GM12878 (cell line): ENCODE results near the gene XYLB. TPM values are rescaled to one million over a fixed set of nuclear protein-coding genes. Genes with fewer than 3 reads are reported as not detected.

Experiments used
- ATAC-seq: fragments of 200-7000 bp; cut with Tn5 transposase; 3 replicates; pipeline ENCODE4 v1.9.1; 2020; ENCODE audit warnings: mild to moderate bottlenecking, moderate library complexity
- BruUV-seq: library from RNA; stranded (reverse); fragments of 400-500 nt; replicated peaks from 2 replicates; lab custom pipeline; 2021; lab: Mats Ljungman, UMichigan
- CTCF ChIA-PET: fragments of 300-600 bp; sonication (Branson Sonifier 250); formaldehyde crosslinking; extraction: SDS; loops from one replicate; lab custom pipeline; 2021; ENCODE audit warnings: inconsistent platforms; lab: Yijun Ruan, JAX
- POLR2A ChIA-PET: fragments of 350-600 bp; formaldehyde crosslinking; extraction: SDS; loops from one replicate; lab custom pipeline; 2021; ENCODE audit warnings: inconsistent platforms; lab: Charles Lee
- RAD21 ChIA-PET: fragments of 300-600 bp; sonication (Branson Sonifier 250); formaldehyde crosslinking; loops from one replicate; lab custom pipeline; 2023; ENCODE audit warnings: antibody characterized with exemption; ENCODE audit not compliant: unreplicated experiment; lab: Charles Lee
- SMC1A ChIA-PET: fragments of 300-600 bp; sonication (Branson Sonifier 250); formaldehyde crosslinking; loops from one replicate; lab custom pipeline; 2023; ENCODE audit not compliant: unreplicated experiment, uncharacterized antibody; lab: Charles Lee
- DNase-seq: peaks from one replicate; pipeline ENCODE4 v3.0.0-alpha.2; 2011; ENCODE audit warnings: low read depth, low spot score
- FAIRE-seq: peaks from 3 replicates; lab custom pipeline; 2011; peaks lifted over from hg19 to GRCh38; lab: Jason Lieb, UNC
- H2AFZ ChIP-seq: 2 replicates; pipeline ENCODE4 v1.6.0; 2011; ENCODE audit warnings: low read depth, low read length, control low read depth; ENCODE audit not compliant: control insufficient read depth
- H3K27ac ChIP-seq: 2 replicates; pipeline ENCODE4 v1.5.1; 2011; ENCODE audit warnings: control low read depth; ENCODE audit not compliant: control insufficient read depth, insufficient read depth
- H3K27me3 ChIP-seq, 2 experiments: replicated peaks in 1 of 2; 2 replicates each; pipeline versions ENCODE4 v1.6.0 to v1.6.1; 2011; ENCODE audit warnings: low read length in 1 of 2; ENCODE audit not compliant: control insufficient read depth in 2 of 2, insufficient read depth in 2 of 2
- H3K36me3 ChIP-seq, 2 experiments: 2 replicates each; pipeline ENCODE4 v1.5.1; 2011; ENCODE audit warnings: low read length in 1 of 2; ENCODE audit not compliant: control insufficient read depth in 2 of 2, insufficient read depth in 2 of 2
- H3K4me1 ChIP-seq: 2 replicates; pipeline ENCODE4 v1.6.1; 2011; ENCODE audit warnings: mild to moderate bottlenecking, low read length, moderate library complexity, mixed read lengths; ENCODE audit not compliant: control insufficient read depth, insufficient read depth
- H3K4me2 ChIP-seq: 2 replicates; pipeline ENCODE4 v1.6.0; 2011; ENCODE audit warnings: control low read depth; ENCODE audit not compliant: control insufficient read depth, insufficient read depth
- H3K4me3 ChIP-seq: fragments of 200-600 bp; sonication (generic); 2 replicates; pipeline ENCODE4 v1.5.1; 2016
- H3K79me2 ChIP-seq: 2 replicates; pipeline ENCODE4 v1.6.0; 2011; ENCODE audit warnings: low read length; ENCODE audit not compliant: control insufficient read depth, insufficient read depth
- H3K9ac ChIP-seq: 2 replicates; pipeline ENCODE4 v1.8.0; 2011; ENCODE audit warnings: low read length, control low read depth, mixed read lengths; ENCODE audit not compliant: control insufficient read depth, insufficient read depth
- H3K9me3 ChIP-seq: replicated peaks from 3 replicates; pipeline ENCODE4 v1.5.1; 2011; ENCODE audit warnings: mild to moderate bottlenecking, low read length; ENCODE audit not compliant: control insufficient read depth, insufficient read depth
- H4K20me1 ChIP-seq: 2 replicates; pipeline ENCODE4 v1.6.0; 2011; ENCODE audit not compliant: control insufficient read depth, insufficient read depth
- ATF2 ChIP-seq: IDR thresholded peaks from 2 replicates; pipeline ENCODE4 v1.6.1; 2012; ENCODE audit warnings: low read length, inconsistent platforms
- BCL3 ChIP-seq: IDR thresholded peaks from 2 replicates; pipeline ENCODE4 v1.6.1; 2011; ENCODE audit warnings: borderline replicate concordance, low read depth, mild to moderate bottlenecking, moderate library complexity, low read length; ENCODE audit not compliant: insufficient read depth, poor library complexity, severe bottlenecking
- CREB1 ChIP-seq: IDR thresholded peaks from 2 replicates; pipeline ENCODE4 v1.6.1; 2012; ENCODE audit warnings: low read depth, mild to moderate bottlenecking, inconsistent platforms
- KLF5 ChIP-seq: fragments of 450-650 bp; IDR thresholded peaks from 2 replicates; pipeline ENCODE4 v1.6.1; 2014; ENCODE audit warnings: mild to moderate bottlenecking; ENCODE audit not compliant: partially characterized antibody
- POLR2AphosphoS5 ChIP-seq: IDR thresholded peaks from 2 replicates; pipeline ENCODE4 v1.6.1; 2011; ENCODE audit warnings: mild to moderate bottlenecking, low read length, inconsistent platforms
- RAD51 ChIP-seq: fragments of 450-650 bp; IDR thresholded peaks from 2 replicates; pipeline ENCODE4 v1.6.1; 2016; ENCODE audit warnings: moderate library complexity, mild to moderate bottlenecking, inconsistent platforms
- ZBTB11 ChIP-seq: fragments of 450-650 bp; formaldehyde crosslinking; IDR thresholded peaks from 2 replicates; pipeline ENCODE4 v1.5.0; 2022; ENCODE audit warnings: mild to moderate bottlenecking, missing genetic modification characterization
- WGBS: methylation state at CpG from one replicate; pipeline ENCODE4 v1.1.6; 2016; ENCODE audit warnings: low lambda C conversion rate; ENCODE audit not compliant: insufficient replicate concordance, insufficient coverage; ENCODE audit errors: missing lambda C conversion rate; 5-methylcytosine and 5-hydroxymethylcytosine counted together
- in situ Hi-C: fragments of 300-500 bp; cut with MboI; formaldehyde crosslinking; loops from 9 replicates; pipeline ENCODE4 v1.14.3; 2018; ENCODE audit warnings: mixed read lengths
- intact Hi-C: fragments of 100-400 bp; cut with micrococcal nuclease; formaldehyde crosslinking; loops from one replicate; pipeline ENCODE4 v1.14.2; 2022; ENCODE audit not compliant: unreplicated experiment
- polyA plus RNA-seq, 11 experiments: library from polyadenylated mRNA; depleted of rRNA in 4 of 11; unstranded in 6 of 11; stranded (reverse) in 5 of 11; fragments of >200 nt; fragmentation: Nextera tagmentation in 4 of 11; fragmentation: Illumina TruSeq in 1 of 11; extraction: Ambion mirVana in 4 of 11; extraction: Trizol in 1 of 11; gene quantifications; 1 replicate in 1 of 11; 2 replicates in 10 of 11; pipeline versions ENCODE4 v1.2.1 to v1.2.3, GENCODE V29; 2011 to 2016; ENCODE audit warnings: inconsistent platforms in 2 of 11, missing spikeins in 2 of 11, low read depth in 1 of 11
- total RNA-seq, 4 experiments: library from RNA; depleted of rRNA in 3 of 4; stranded (reverse); fragments of >200 nt in 3 of 4; fragmentation: Illumina TruSeq in 1 of 4; extraction: Trizol in 1 of 4; gene quantifications; 2 replicates each; pipeline versions ENCODE4 v1.2.1 to v1.2.3, GENCODE V29; 2013 to 2021

The XYLB gene
- total and polyA plus RNA-seq, 10 of the 15 experiments (the other 5 are each of a cell fraction or from before 2014, with no cell fraction given) = 0.60 to 6.1 (median 3.5) TPM

- 32% methylated on average over 11 of the region's 11 CpGs for WGBS
- SMC1A ChIA-PET = no interaction called here
- TF ChIP-seq BCL3 (no peak), POLR2AphosphoS5 (no peak), ATF2 (no peak), CREB1 (no peak), ZBTB11 (CRISPR knock-in tag) (no peak), KLF5 (no peak), RAD51 (no peak)
- no peak for DNase-seq
- CTCF ChIA-PET = no interaction called here
- Histone ChIP-seq H3K79me2 (no peaks in the 10 kb centered on the region), H4K20me1 (no peaks in the 10 kb centered on the region), H3K27me3 (peaks cover 0 to 3% of the 10 kb centered on the region in 2 experiments; a peak in 1 of 4 replicates), H2AFZ (no peak overlapping the region), H3K4me3 (no peak overlapping the region), H3K36me3 (no peaks in the 10 kb centered on the region), H3K9me3 (no peaks in the 10 kb centered on the region), H3K27ac (no peak overlapping the region), H3K9ac (no peak overlapping the region), H3K4me1 (no peaks in the 10 kb centered on the region), H3K4me2 (no peak overlapping the region)
- POLR2A ChIA-PET = no interaction called here
- ATAC-seq = no peak
- FAIRE-seq = no peak
- RAD21 ChIA-PET = no interaction called here
- intact Hi-C loops (no loop called here), in situ Hi-C loops (no loop called here)
- BruUV-seq = no TSS peak
Observed at GRCh38 chr3:38313695-38314094, 32.9 kb upstream of the XYLB start.
